ENCODE measurements around the gene DCST1. TPM values are rescaled to one million over a fixed set of nuclear protein-coding genes. Genes with fewer than 3 reads are reported as not detected.

The DCST1 gene
- total RNA-seq, 2 experiments from 2014 or later = not detected

DNA sequence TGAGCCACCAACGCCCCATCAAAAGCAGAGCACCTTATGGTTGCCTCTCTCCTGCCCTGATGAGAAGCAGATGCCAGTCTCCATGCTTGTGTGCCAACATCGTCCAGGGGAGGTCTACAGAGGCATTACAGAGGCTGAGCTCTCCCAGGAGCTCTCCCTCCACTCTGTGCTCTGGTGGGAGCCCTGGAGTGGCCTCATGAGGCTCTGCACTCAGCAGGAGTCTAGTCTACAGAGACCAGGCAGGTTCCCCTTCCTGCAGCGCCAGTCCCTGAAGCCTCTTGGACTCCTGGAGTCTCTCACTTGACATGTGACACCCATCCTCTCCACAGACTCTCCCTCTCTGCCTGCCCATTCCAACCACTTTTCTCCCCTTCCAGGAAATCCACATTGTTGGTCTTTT lies 3.4 kb downstream of the DCST1 start:
- DNase-seq (no peak), ATAC-seq (no peak)
- CTCF ChIA-PET = interaction anchor here (0.6 kb wide), 1 partner anchor 19 kb away, joined by 3 read pairs; no protein-coding TSS in a partner anchor
- H3K27me3 Mint-ChIP-seq = no peaks in the 10 kb centered on the region
- no peaks in the 10 kb centered on the region for H3K9me3 Mint-ChIP-seq (ENCODE audit: low read depth)
- H3K36me3 Mint-ChIP-seq (ENCODE audit: low read depth) = no peaks in the 10 kb centered on the region
- intact Hi-C loops (cut with DNase I, micrococcal nuclease) = no loop called here
- H3K4me3 Mint-ChIP-seq = no peak overlapping the region
- no peak overlapping the region for H3K27ac Mint-ChIP-seq
- POLR2A ChIA-PET = no interaction called here
- H3K4me1 Mint-ChIP-seq = no peaks in the 10 kb centered on the region

DNA sequence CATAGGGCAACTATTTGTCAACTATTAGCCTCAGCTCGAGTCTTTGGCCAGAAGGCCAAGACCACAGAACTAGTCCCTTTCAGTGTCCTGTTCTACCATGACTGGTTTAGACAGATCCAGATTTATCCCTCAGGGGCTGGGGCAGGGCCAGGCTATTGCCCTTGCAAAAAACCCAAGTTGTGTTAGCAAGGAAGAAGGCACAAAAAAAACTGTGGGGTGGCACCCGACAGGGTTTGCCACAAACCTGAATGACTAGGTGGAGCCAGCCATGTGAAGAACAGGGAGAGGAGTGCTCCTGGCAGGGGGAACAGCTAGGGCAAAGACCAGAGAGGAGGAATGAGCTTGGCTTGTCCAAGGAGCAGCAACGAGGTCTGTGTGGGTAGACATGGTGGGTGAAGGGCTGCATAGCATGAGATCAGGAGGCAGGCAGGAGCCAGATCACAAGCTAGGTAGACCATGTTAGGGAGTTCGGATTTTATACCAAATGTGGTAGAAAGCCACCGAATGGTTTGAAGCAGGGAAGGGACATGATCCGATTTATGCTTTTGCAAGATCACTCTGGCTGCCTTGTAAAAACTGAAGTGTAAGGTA lies 4.3 kb downstream of the DCST1 start:
- no peaks in the 10 kb centered on the region for H3K4me1 Mint-ChIP-seq
- intact Hi-C loops (cut with DNase I, micrococcal nuclease) = no loop called here
- H3K27ac Mint-ChIP-seq = no peak overlapping the region
- POLR2A ChIA-PET = no interaction called here
- no peaks in the 10 kb centered on the region for H3K36me3 Mint-ChIP-seq (ENCODE audit: low read depth)
- DNase-seq (no peak), ATAC-seq (no peak)
- H3K9me3 Mint-ChIP-seq (ENCODE audit: low read depth) = no peaks in the 10 kb centered on the region
- no peak overlapping the region for H3K4me3 Mint-ChIP-seq
- no peaks in the 10 kb centered on the region for H3K27me3 Mint-ChIP-seq
- CTCF ChIA-PET = interaction anchor here (1.2 to 3.3 kb wide), 3 partner anchors 13 to 21 kb away, joined by 3 to 12 read pairs (median 3); no protein-coding TSS in a partner anchor

- Mint-ChIP-seq H3K9me3 (ENCODE audit: low read depth) (no peaks in the 10 kb centered on the region), H3K4me1 (no peaks in the 10 kb centered on the region), H3K36me3 (ENCODE audit: low read depth) (no peaks in the 10 kb centered on the region), H3K4me3 (no peak overlapping the region), H3K27me3 (no peaks in the 10 kb centered on the region), H3K27ac (no peak overlapping the region)
- POLR2A ChIA-PET = no interaction called here
- intact Hi-C loops (cut with DNase I, micrococcal nuclease) = no loop called here
- no peak for DNase-seq
- CTCF ChIA-PET = interaction anchor here (0.7 to 3.3 kb wide), 4 partner anchors 14 to 47 kb away, joined by 3 to 12 read pairs (median 3); no protein-coding TSS in a partner anchor
- ATAC-seq = no peak
Measured at GRCh38 chr1:155038602-155039307, 5.1 kb downstream of the DCST1 start.

DNA sequence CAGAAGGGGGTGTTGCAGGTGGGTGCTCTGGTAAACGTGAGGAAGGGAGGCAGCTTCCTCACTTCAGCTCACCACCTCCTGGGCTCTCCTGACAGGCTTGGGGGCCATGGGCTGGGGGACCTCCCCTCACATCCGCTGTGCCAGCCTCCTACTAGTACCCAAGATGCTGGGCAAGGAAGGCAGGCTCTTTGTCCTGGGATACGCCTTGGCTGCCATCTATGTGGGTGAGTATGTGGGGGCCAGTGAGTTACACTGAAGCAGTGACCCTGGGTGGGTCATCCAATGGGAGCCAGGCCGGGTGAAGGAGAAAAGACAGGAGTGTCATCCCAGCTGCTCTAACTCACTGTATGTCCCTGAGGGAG lies 5.7 kb downstream of the DCST1 start:
- H3K36me3 Mint-ChIP-seq (ENCODE audit: low read depth) = no peaks in the 10 kb centered on the region
- H3K4me3 Mint-ChIP-seq = no peak overlapping the region
- no peak overlapping the region for H3K27ac Mint-ChIP-seq
- DNase-seq = no peak
- H3K4me1 Mint-ChIP-seq = no peaks in the 10 kb centered on the region
- POLR2A ChIA-PET = no interaction called here
- no peaks in the 10 kb centered on the region for H3K9me3 Mint-ChIP-seq (ENCODE audit: low read depth)
- no peaks in the 10 kb centered on the region for H3K27me3 Mint-ChIP-seq
- intact Hi-C loops (cut with DNase I, micrococcal nuclease) = no loop called here
- CTCF ChIA-PET = interaction anchor here (0.7 to 3.3 kb wide), 3 partner anchors 17 to 46 kb away, joined by 3 to 12 read pairs (median 3); no protein-coding TSS in a partner anchor
- ATAC-seq = no peak

GRCh38 chr1:155040358-155041093 lies 6.9 kb downstream of the DCST1 start:
- ChIA-PET CTCF (interaction anchor here (0.8 to 6.5 kb wide), 6 partner anchors 12 to 494 kb away, joined by 3 to 67 read pairs (median 4); no protein-coding TSS in a partner anchor), POLR2A (no interaction called here)
- no peak for ATAC-seq
- H3K4me1 Mint-ChIP-seq = peaks cover 10% of the 10 kb centered on the region
- H3K9me3 Mint-ChIP-seq (ENCODE audit: low read depth) = no peaks in the 10 kb centered on the region
- DNase-seq = no peak
- H3K27me3 Mint-ChIP-seq = no peaks in the 10 kb centered on the region
- no peak overlapping the region for H3K4me3 Mint-ChIP-seq
- H3K27ac Mint-ChIP-seq = no peak overlapping the region
- intact Hi-C loops (cut with DNase I, micrococcal nuclease) = no loop called here
- H3K36me3 Mint-ChIP-seq (ENCODE audit: low read depth) = no peaks in the 10 kb centered on the region

DNA sequence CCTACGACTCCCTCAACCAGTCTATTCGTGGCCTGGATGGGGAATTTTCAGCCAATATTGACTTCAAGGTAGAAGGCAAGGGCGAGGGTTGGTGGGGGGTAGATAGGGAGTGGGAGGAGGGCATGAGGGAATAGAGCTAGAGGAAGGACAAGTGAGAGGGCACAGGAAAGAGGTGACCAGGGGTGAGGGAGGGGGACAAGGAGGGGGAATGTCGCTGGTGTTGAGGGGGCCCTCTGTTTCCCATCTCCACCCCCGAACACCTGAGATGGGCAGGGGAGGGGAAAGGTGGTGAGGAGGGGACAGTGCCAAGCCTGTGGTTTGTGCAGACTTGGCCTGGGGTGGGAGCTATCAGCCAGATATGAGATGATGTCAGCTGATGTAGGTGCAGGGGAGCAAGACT lies 9.2 kb downstream of the DCST1 start:
- CTCF ChIA-PET = interaction anchor here (1.0 to 6.5 kb wide), 4 partner anchors 8 to 42 kb away, joined by 3 to 67 read pairs (median 9); partner anchors contain the start of gene ADAM15

GRCh38 chr1:155043301-155043702 lies 9.7 kb downstream of the DCST1 start:
- CTCF ChIA-PET = interaction anchor here (0.6 to 6.5 kb wide), 8 partner anchors 9 to 130 kb away, joined by 3 to 67 read pairs (median 6); partner anchors contain the start of gene KRTCAP2
- H3K4me1 Mint-ChIP-seq = peaks cover 11% of the 10 kb centered on the region

More for the DNA sequence above, 9.2 kb downstream of the DCST1 start:
- DNase-seq (no peak), ATAC-seq (no peak)
- Mint-ChIP-seq H3K4me3 (no peak overlapping the region), H3K9me3 (ENCODE audit: low read depth) (no peaks in the 10 kb centered on the region), H3K36me3 (ENCODE audit: low read depth) (no peaks in the 10 kb centered on the region), H3K27ac (no peak overlapping the region), H3K4me1 (peaks cover 11% of the 10 kb centered on the region), H3K27me3 (no peaks in the 10 kb centered on the region)
- intact Hi-C loops (cut with DNase I, micrococcal nuclease) = no loop called here
- POLR2A ChIA-PET = no interaction called here

GRCh38 chr1:155043793-155044192 lies 10.2 kb downstream of the DCST1 start:
- Mint-ChIP-seq H3K27ac (no peak overlapping the region), H3K27me3 (no peaks in the 10 kb centered on the region), H3K4me3 (no peak overlapping the region), H3K36me3 (ENCODE audit: low read depth) (no peaks in the 10 kb centered on the region), H3K9me3 (ENCODE audit: low read depth) (no peaks in the 10 kb centered on the region), H3K4me1 (peaks cover 11% of the 10 kb centered on the region)
- ChIA-PET POLR2A (no interaction called here), CTCF (interaction anchor here (0.6 to 6.5 kb wide), 19 partner anchors 9 to 452 kb away, joined by 3 to 67 read pairs (median 4); partner anchors contain the start of gene KRTCAP2)
- no peak for ATAC-seq
- DNase-seq = no peak
- intact Hi-C loops (cut with DNase I, micrococcal nuclease) = no loop called here

More at GRCh38 chr1:155043301-155043702, 9.7 kb downstream of the DCST1 start:
- POLR2A ChIA-PET = no interaction called here
- ATAC-seq (no peak), DNase-seq (no peak)
- no peaks in the 10 kb centered on the region for H3K9me3 Mint-ChIP-seq (ENCODE audit: low read depth)
- no peak overlapping the region for H3K27ac Mint-ChIP-seq
- no peak overlapping the region for H3K4me3 Mint-ChIP-seq
- H3K36me3 Mint-ChIP-seq (ENCODE audit: low read depth) = no peaks in the 10 kb centered on the region
- H3K27me3 Mint-ChIP-seq = no peaks in the 10 kb centered on the region
- intact Hi-C loops (cut with DNase I, micrococcal nuclease) = no loop called here

DNA sequence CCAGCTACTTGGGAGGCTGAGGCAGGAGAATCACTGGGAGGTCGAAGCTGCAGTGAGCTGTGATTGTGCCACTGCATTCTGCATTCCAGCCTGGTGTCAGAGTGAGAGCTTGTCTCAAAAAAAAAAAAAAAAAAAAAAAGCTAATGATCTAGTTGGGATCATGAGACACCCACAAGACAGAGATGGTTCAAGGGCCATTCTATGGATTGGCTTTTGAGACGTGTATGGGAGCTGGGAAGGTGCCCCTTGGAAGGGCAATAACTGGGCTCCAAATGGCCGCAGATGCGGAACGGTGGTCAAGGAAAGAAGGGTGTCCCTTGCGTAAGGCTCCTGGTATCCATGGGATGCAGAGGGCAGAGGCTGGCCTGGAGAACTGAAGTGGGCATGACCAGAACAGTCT lies 10.7 kb downstream of the DCST1 start:
- no peak for DNase-seq

GRCh38 chr1:155044812-155045657 lies 11.4 kb downstream of the DCST1 start:
- ATAC-seq = peak; percentile 98
- POLR2A ChIA-PET = no interaction called here
- no peaks in the 10 kb centered on the region for H3K27me3 Mint-ChIP-seq
- intact Hi-C loops (cut with DNase I, micrococcal nuclease) = loop anchor here (1.0 kb wide), 2 partner anchors 16 to 39 kb away; no protein-coding TSS in a partner anchor
- no peaks in the 10 kb centered on the region for H3K36me3 Mint-ChIP-seq (ENCODE audit: low read depth)
- CTCF ChIA-PET = interaction anchor here (0.5 to 6.5 kb wide), 22 partner anchors 8 to 295 kb away, joined by 3 to 67 read pairs (median 4); partner anchors contain the start of genes DCST1, DCST2 and KRTCAP2
- peaks cover 15% of the 10 kb centered on the region for H3K4me1 Mint-ChIP-seq
- H3K27ac Mint-ChIP-seq = no peak overlapping the region
- no peaks in the 10 kb centered on the region for H3K9me3 Mint-ChIP-seq (ENCODE audit: low read depth)
- DNase-seq = peak; percentile 81
- no peak overlapping the region for H3K4me3 Mint-ChIP-seq

More for the DNA sequence above, 10.7 kb downstream of the DCST1 start:
- Mint-ChIP-seq H3K36me3 (ENCODE audit: low read depth) (no peaks in the 10 kb centered on the region), H3K4me3 (no peak overlapping the region), H3K4me1 (peaks cover 11% of the 10 kb centered on the region), H3K9me3 (ENCODE audit: low read depth) (no peaks in the 10 kb centered on the region), H3K27me3 (no peaks in the 10 kb centered on the region), H3K27ac (no peak overlapping the region)
- ATAC-seq = no peak
- POLR2A ChIA-PET = no interaction called here
- CTCF ChIA-PET = interaction anchor here (0.5 to 6.5 kb wide), 23 partner anchors 8 to 453 kb away, joined by 3 to 67 read pairs (median 4); partner anchors contain the start of genes DCST1, DCST2 and KRTCAP2
- intact Hi-C loops (cut with DNase I, micrococcal nuclease) = no loop called here

All from activated CD4-positive, alpha-beta T cell treated with anti-CD3 and anti-CD28 coated beads for 36 hours (primary cell).